K562 (cell line): ENCODE data around the gene TANC1. TPM values are rescaled to one million over a fixed set of nuclear protein-coding genes. Genes with fewer than 3 reads are reported as not detected.

ENCODE experiments used
- ATAC-seq: fragments of 200-7000 bp; cut with Tn5 transposase; 3 replicates; pipeline ENCODE4 v1.9.1; 2020; ENCODE audit warnings: moderate library complexity
- BruUV-seq: library from RNA; stranded (reverse); fragments of 400-500 nt; replicated peaks from 2 replicates; lab custom pipeline; 2021; lab: Mats Ljungman, UMichigan
- CTCF ChIA-PET: fragments of 300-600 bp; formaldehyde crosslinking; extraction: SDS; loops from one replicate; lab custom pipeline; 2021; ENCODE audit warnings: low intra/inter-chr PET ratio; lab: Yijun Ruan, JAX
- POLR2A ChIA-PET: fragments of 300-600, 350-650 bp; sonication (Branson Sonifier 250); formaldehyde crosslinking; extraction: SDS; loops from one replicate; lab custom pipeline; 2021; ENCODE audit warnings: antibody characterized with exemption, inconsistent platforms; lab: Yijun Ruan, JAX
- DNase-seq, 4 experiments: peaks; one replicate each; pipeline versions ENCODE4 v3.0.0 to v3.0.0-alpha.2; 2011 to 2018; ENCODE audit warnings: low spot score in 3 of 4, mixed read lengths in 3 of 4; ENCODE audit errors: extremely low read depth in 1 of 4
- FAIRE-seq: peaks from 2 replicates; lab custom pipeline; 2011; peaks lifted over from hg19 to GRCh38; lab: Jason Lieb, UNC
- H2AFZ ChIP-seq: 2 replicates; pipeline ENCODE4 v1.6.0; 2011; ENCODE audit warnings: low read depth, low read length, control low read depth, inconsistent platforms
- H3K27ac ChIP-seq: fragments of 200-600 bp; 3 replicates; pipeline ENCODE4 v1.8.0; 2011; ENCODE audit warnings: low read depth, mild to moderate bottlenecking, control low read depth, inconsistent platforms, low read length, moderate library complexity, mixed read lengths; ENCODE audit errors: extremely low read depth
- H3K27me3 ChIP-seq, 2 experiments: fragments of 300-600 bp in 1 of 2; 2 replicates in 1 of 2; 3 replicates in 1 of 2; pipeline versions ENCODE4 v1.6.0 to v1.8.0; 2011; ENCODE audit warnings: inconsistent platforms in 2 of 2, low read length in 2 of 2, mild to moderate bottlenecking in 1 of 2, mixed read lengths in 1 of 2, moderate library complexity in 1 of 2; ENCODE audit not compliant: control insufficient read depth in 2 of 2, insufficient read depth in 2 of 2
- H3K36me3 ChIP-seq: fragments of 300-600 bp; 3 replicates; pipeline ENCODE4 v1.8.0; 2011; ENCODE audit warnings: mild to moderate bottlenecking, low read length, inconsistent platforms; ENCODE audit not compliant: control insufficient read depth, insufficient read depth
- H3K4me1 ChIP-seq, 2 experiments: fragments of 200-600 bp in 1 of 2; replicated peaks in 1 of 2; 2 replicates in 1 of 2; 3 replicates in 1 of 2; pipeline versions ENCODE4 v1.5.1 to v1.8.0; 2011; ENCODE audit warnings: inconsistent platforms in 2 of 2, low read length in 2 of 2, mild to moderate bottlenecking in 1 of 2, mixed read lengths in 1 of 2, moderate library complexity in 1 of 2; ENCODE audit not compliant: control insufficient read depth in 2 of 2, insufficient read depth in 2 of 2
- H3K4me2 ChIP-seq: 2 replicates; pipeline ENCODE4 v1.6.1; 2011; ENCODE audit warnings: low read length, control low read depth, inconsistent platforms, mixed read lengths; ENCODE audit not compliant: insufficient read depth
- H3K4me3 ChIP-seq: fragments of 200-600 bp; sonication (generic), shearing (Covaris generic); 2 replicates; pipeline ENCODE4 v1.5.1; 2016; ENCODE audit warnings: control low read depth, inconsistent platforms
- H3K79me2 ChIP-seq: fragments of 200-600 bp; 3 replicates; pipeline ENCODE4 v1.8.0; 2011; ENCODE audit warnings: low read length, inconsistent platforms; ENCODE audit not compliant: control insufficient read depth, insufficient read depth
- H3K9ac ChIP-seq, 2 experiments: 2 replicates each; pipeline versions ENCODE4 v1.6.0 to v1.6.1; 2011; ENCODE audit warnings: low read depth in 2 of 2, low read length in 2 of 2, control low read depth in 1 of 2, inconsistent platforms in 1 of 2, mild to moderate bottlenecking in 1 of 2, mixed read lengths in 1 of 2; ENCODE audit not compliant: insufficient read depth in 1 of 2
- H3K9me1 ChIP-seq: one replicate; pipeline ENCODE4 v1.6.0; 2011; ENCODE audit warnings: inconsistent platforms, mild to moderate bottlenecking, low read length, moderate library complexity; ENCODE audit not compliant: control insufficient read depth, insufficient read depth
- H3K9me3 ChIP-seq: replicated peaks from 2 replicates; pipeline ENCODE4 v1.5.1; 2011; ENCODE audit warnings: low read depth, low read length, inconsistent platforms; ENCODE audit not compliant: control insufficient read depth, insufficient read depth
- H4K20me1 ChIP-seq: replicated peaks from 2 replicates; pipeline ENCODE4 v1.6.1; 2011; ENCODE audit warnings: low read length, inconsistent platforms, mixed read lengths; ENCODE audit not compliant: control insufficient read depth, insufficient read depth
- NCOA1 ChIP-seq: fragments of 450-650 bp; IDR thresholded peaks from 2 replicates; pipeline ENCODE4 v1.6.1; 2016; ENCODE audit warnings: low read depth
- WGBS: fragments of 100-300 bp; shearing (Covaris generic); methylation state at CpG from one replicate; pipeline ENCODE4 v1.1.6; 2016; ENCODE audit warnings: low coverage, mixed read lengths; ENCODE audit not compliant: insufficient coverage; ENCODE audit errors: missing lambda C conversion rate; 5-methylcytosine and 5-hydroxymethylcytosine counted together
- in situ Hi-C: fragments of 300-500 bp; cut with MboI; formaldehyde crosslinking; loops from 4 replicates; pipeline ENCODE4 v1.15.0; 2018; ENCODE audit warnings: inconsistent platforms, mixed read lengths
- intact Hi-C: fragments of 100-400 bp; cut with micrococcal nuclease; formaldehyde crosslinking; loops from 2 replicates; pipeline ENCODE4 v1.14.2; 2022
- polyA plus RNA-seq, 8 experiments: library from polyadenylated mRNA; depleted of rRNA in 4 of 8; stranded (reverse) in 5 of 8; unstranded in 3 of 8; fragments of >200 nt; fragmentation: Nextera tagmentation in 2 of 8; fragmentation: Illumina TruSeq in 1 of 8; extraction: Ambion mirVana in 2 of 8; extraction: Trizol in 1 of 8; gene quantifications; 2 replicates each; pipeline versions ENCODE4 v1.2.1 to v1.2.3, GENCODE V29; 2011 to 2014; ENCODE audit warnings: inconsistent platforms in 1 of 8, missing spikeins in 1 of 8
- total RNA-seq, 7 experiments: library from RNA; depleted of rRNA in 6 of 7; stranded (reverse); fragments of >200 nt in 6 of 7; fragmentation: Illumina TruSeq in 2 of 7; extraction: Trizol in 2 of 7; gene quantifications; 2 replicates each; pipeline versions ENCODE4 v1.2.1 to v1.2.3, GENCODE V29; 2011 to 2021; ENCODE audit warnings: low replicate concordance in 1 of 7
- TF ChIP-seq, protein P1 (sequence below): sonication (generic); formaldehyde crosslinking; IDR thresholded peaks from 2 replicates; pipeline ENCODE4 v1.8.0; 2022; ENCODE audit warnings: missing genetic modification reagents, mild to moderate bottlenecking, moderate library complexity, borderline replicate concordance

Gene TANC1
- total and polyA plus RNA-seq, 9 of the 15 experiments (the other 6 are each of a cell fraction or from before 2014, with no cell fraction given) = under 0.01 to 0.20 (median 0.07) TPM; not detected in 1

DNA sequence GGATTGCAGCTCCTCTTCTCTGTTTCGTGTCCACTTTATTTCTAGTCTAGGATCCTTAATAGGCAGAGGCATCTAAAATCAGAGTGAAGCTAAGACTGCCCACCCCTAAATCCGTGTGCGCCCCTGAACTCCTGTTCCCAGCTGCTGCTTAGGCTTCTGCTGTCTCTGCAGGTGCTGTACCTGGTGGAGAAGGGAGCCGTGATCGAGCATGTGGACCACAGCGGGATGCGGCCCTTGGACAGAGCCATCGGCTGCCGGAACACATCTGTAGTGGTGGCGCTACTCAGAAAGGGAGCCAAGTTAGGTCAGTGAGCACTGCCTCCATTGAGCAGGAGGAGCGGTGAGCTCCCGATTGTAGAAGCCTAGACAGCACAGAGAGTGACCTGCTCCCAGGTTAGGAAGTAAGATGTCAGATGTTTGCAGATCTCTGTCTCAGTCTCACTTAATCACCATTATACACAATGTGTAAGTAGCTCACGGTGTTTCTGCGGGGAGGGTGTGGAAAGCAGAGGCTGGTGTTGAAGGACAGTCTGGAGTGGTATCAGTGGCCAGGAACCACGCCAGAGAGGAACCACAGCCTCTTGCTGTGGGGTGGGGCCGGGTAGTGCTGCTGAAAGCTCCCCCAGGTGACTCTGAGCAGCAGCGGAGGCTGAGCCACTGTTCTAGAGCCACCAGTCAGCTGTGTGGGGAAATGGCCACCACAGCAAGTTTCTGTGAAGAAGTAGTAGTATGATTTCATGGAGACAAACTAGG is 255.8 kb downstream of the TANC1 start:
- peaks cover 8 to 10% of the 10 kb centered on the region in 2 experiments for H3K27me3 ChIP-seq
- H3K79me2 ChIP-seq = no peaks in the 10 kb centered on the region
- 46% methylated on average over 17 of the region's 17 CpGs for WGBS
- peak overlapping the region; percentile 40; the same call in 1 of the 2 replicates for H2AFZ ChIP-seq
- H3K4me3 ChIP-seq = no peak overlapping the region
- H3K4me1 ChIP-seq = peaks cover 6 to 7% of the 10 kb centered on the region in 2 experiments
- H3K36me3 ChIP-seq = no peaks in the 10 kb centered on the region
- H3K4me2 ChIP-seq = no peak overlapping the region
- no peak for FAIRE-seq
- H3K27ac ChIP-seq = no peak overlapping the region
- no peaks in the 10 kb centered on the region for H3K9me1 ChIP-seq
- ChIA-PET CTCF (no interaction called here), POLR2A (interaction anchor here (0.8 to 1.8 kb wide), 6 partner anchors 8 to 28 kb away, joined by 3 to 5 read pairs (median 4); no protein-coding TSS in a partner anchor)
- H4K20me1 ChIP-seq = no peaks in the 10 kb centered on the region
- ATAC-seq = peak; percentile 43
- peak overlapping the region in 1 of 2 experiments; percentile 65; a peak in 1 of 4 replicates for H3K9ac ChIP-seq
- H3K9me3 ChIP-seq = no peaks in the 10 kb centered on the region
- DNase-seq = no peak
- BruUV-seq = no TSS peak
- intact Hi-C loops (no loop called here), in situ Hi-C loops (no loop called here)
- TF ChIP-seq, protein P1, sequence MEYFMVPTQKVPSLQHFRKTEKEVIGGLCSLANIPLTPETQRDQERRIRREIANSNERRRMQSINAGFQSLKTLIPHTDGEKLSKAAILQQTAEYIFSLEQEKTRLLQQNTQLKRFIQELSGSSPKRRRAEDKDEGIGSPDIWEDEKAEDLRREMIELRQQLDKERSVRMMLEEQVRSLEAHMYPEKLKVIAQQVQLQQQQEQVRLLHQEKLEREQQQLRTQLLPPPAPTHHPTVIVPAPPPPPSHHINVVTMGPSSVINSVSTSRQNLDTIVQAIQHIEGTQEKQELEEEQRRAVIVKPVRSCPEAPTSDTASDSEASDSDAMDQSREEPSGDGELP (CRISPR knock-in tag) = 0 out of 2 replicates have a peak, but pooled peaks have one; percentile 25
- TF ChIP-seq NCOA1 = no peak
